IMR-90 (cell line): Measurements from ENCODE around the gene KRT9. TPM values are rescaled to one million over a fixed set of nuclear protein-coding genes. Genes with fewer than 3 reads are reported as not detected.
A peak's percentile ranks its signal among the peaks of the same experiment; 100 is the strongest.

Experiments used
- ELK1 ChIP-seq: fragments of 150-350 bp; IDR thresholded peaks from 2 replicates; pipeline ENCODE4 v1.6.1; 2016; ENCODE audit warnings: low read depth, mild to moderate bottlenecking, low read length, moderate library complexity, borderline replicate concordance
- MAZ ChIP-seq: IDR thresholded peaks from 2 replicates; pipeline ENCODE4 v1.6.1; 2012; ENCODE audit warnings: low read depth, mild to moderate bottlenecking, low read length, improper control_type of control experiment, moderate library complexity, borderline replicate concordance
- polyA plus RNA-seq, 3 experiments: library from polyadenylated mRNA; depleted of rRNA; stranded (reverse); fragments of >200 nt; gene quantifications; 2 replicates each; pipeline ENCODE4 v1.2.3, GENCODE V29; 2012; ENCODE audit warnings: low replicate concordance in 1 of 3
- total RNA-seq: library from RNA; depleted of rRNA; stranded (reverse); fragments of >200 nt; gene quantifications from 2 replicates; pipeline ENCODE4 v1.2.3, GENCODE V29; 2012

Gene KRT9
- total and polyA plus RNA-seq, 2 of the 4 experiments (the other 2 are of a cell fraction): not detected

- TF ChIP-seq ELK1 (no peak), MAZ (0 out of 2 replicates have a peak, but pooled peaks have one; percentile 32)
These were observed 50.1 kb downstream of the KRT9 start (continued) for GRCh38 chr17:41521574-41522261.
